Activated naive CD8-positive, alpha-beta T cell treated with anti-CD3 and anti-CD28 coated beads, Interleukin-2, amount 50 U/mL, for 16 hours (primary cell): ENCODE results near the gene ALDH1L2.
"Not testable (repeated sequence)": the region's sequence is repeated elsewhere in the genome, so short reads cannot be mapped to it uniquely, and the experiment has no call there.

Experiments used
- DNase-seq: peaks from one replicate; pipeline ENCODE4 v3.0.0-alpha.2; 2020; ENCODE audit warnings: low read depth, low spot score

The ALDH1L2 gene

DNA sequence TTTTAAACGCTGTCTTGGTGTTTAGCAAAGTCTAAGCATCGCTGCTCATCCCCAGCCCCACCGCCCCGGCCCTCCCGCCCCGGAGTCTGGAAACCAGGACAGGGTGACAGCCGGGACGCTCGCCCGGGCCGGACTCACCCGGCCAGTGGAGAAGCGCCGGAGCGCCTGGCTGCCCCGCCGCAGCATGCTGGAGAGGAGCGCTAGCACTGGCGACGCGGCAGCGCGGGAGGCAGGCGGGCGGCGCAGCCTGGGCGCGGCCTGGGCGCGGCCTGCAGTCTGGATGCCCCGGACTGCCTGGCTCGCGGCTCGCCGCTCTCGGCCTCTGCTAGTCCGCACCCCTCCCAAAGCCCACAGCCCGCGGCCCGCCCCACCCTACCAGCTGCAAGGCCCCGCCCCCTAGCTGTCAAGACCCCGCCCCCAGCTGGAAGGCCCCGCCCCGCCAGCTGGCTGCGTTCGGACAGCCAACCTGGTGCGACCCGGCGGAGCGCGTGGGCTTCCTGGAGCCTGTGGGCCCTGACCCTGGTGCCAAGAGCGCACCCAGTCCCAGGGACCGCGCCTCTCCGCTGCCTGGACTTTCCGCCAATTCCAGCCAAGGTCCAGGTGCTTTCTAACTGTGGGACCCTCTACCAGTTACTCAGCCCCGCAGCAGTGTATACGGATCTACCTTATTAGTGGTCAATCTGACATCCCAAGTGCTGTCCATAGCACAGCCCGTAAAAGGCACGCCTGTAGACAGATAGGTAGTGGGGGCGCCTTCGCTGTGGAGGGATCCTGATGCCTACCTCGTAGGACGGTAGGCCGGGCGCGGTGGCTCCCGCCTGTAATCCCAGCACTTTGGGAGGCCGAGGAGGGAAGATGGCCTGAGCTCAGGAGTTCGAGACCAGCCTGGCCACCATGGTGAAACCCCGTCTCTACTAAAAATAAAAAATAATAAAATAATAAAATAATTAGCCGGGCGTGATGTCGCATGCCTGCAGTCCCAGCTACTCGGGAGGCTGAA lies at the start of gene ALDH1L2:
Gene ALDH1L2, minus strand, starts transcription at position 208 of the 1,000 bp plus-strand sequence. Its CDS starts 22 bp downstream, at position 186.
- DNase-seq = no peak

GRCh38 chr12:105120551-105120950 lies 36.3 kb upstream of the ALDH1L2 start:
- no peak for DNase-seq

- no peak for DNase-seq
These were observed 32.7 kb upstream of the ALDH1L2 start for GRCh38 chr12:105116969-105117368.

- DNase-seq = no peak
These were observed 28.8 kb upstream of the ALDH1L2 start for GRCh38 chr12:105113094-105113493.

GRCh38 chr12:105110851-105111250 lies 26.6 kb upstream of the ALDH1L2 start:
- no peak for DNase-seq

DNA sequence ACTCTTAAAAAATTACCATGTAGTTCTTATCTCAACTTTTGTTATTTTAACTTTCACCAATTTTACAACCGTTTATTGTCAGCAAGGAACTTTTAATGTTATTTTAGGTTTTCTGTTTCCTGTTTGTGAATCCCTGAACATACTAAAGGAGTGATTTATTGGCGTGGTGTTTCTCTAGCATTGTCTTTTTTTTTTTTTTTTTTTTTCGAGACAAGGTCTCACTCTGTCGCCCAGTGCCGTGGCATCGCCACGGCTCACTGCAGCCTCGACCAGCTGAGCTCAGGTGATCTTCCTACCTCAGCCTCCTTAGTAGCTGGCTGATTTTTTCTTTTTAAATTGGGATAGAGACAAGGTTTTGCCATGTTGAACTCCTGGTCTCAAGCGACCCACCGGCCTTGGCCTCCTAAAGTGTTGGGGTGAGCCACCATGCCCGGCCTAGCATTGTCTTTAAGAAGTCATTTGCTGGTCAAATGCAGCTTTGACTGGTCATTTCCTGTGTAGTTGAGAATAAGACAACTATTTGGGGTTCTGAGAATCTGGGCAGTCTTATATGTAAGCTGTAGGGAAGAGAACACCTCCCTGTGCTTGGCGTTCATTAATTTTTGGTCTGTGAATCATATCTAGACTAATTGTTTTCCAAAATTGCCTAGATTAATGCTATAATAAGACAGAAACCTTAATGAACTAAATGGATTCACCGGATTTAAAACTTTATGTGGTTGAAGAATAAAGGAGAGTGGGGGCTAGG lies 25.4 kb upstream of the ALDH1L2 start:
- no peak for DNase-seq

- peak; percentile 88 for DNase-seq
These were observed 23.5 kb upstream of the ALDH1L2 start, which contains the start of gene WASHC4 for GRCh38 chr12:105107494-105108371. Gene WASHC4 (plus strand): TSS chr12:105107731. CDS start chr12:105107801, 70 bp downstream.

- no peak for DNase-seq
These were observed 22.9 kb upstream of the ALDH1L2 start for GRCh38 chr12:105107171-105107493.

GRCh38 chr12:105106621-105107020 lies 22.4 kb upstream of the ALDH1L2 start:
- DNase-seq = no peak

GRCh38 chr12:105104762-105105161 lies 20.5 kb upstream of the ALDH1L2 start:
- no peak for DNase-seq

GRCh38 chr12:105102673-105103072 lies 18.4 kb upstream of the ALDH1L2 start:
- no peak for DNase-seq

DNA sequence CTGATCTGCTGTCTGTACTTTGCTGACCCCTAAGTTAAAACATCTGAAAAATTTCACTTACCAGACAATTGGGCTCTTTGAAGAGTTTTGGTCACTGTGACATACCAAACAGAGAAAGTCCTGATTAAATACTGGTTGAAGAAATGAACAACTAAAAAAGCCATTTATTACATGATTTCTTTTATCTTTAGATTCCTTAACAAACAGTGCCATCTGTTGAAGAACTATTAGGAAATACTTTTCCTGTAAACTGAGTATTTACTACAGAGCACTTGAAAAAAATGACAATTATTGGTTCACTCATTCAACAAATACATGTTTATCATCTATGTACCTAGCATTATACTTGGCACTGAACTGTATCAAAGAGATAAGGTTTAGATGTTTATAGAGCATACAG lies 16.7 kb upstream of the ALDH1L2 start:
- DNase-seq = no peak

GRCh38 chr12:105100207-105100985 lies 16.1 kb upstream of the ALDH1L2 start:
- no peak for DNase-seq

DNA sequence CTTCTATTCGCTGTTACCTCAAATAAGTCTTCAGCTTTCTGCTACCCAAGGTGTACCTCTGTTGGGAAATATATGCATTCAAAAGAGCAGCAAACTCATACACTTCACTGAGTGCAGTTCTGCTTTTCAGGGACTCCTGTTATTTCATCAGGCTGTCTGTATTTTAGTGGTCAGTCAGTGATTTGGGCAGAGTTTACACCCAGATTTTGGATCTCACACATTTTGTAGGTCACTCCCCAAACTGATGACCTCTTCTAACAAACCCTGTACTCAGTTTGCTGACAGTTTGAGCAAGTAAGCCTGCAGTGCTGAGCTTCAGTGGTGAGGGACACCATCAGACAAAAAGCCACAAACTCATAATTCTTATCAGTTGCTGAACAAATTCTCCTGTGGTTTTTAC lies 15.1 kb upstream of the ALDH1L2 start:
- no peak for DNase-seq

GRCh38 chr12:105095338-105095737 lies 11.1 kb upstream of the ALDH1L2 start:
- not testable (repeated sequence) for DNase-seq

DNA sequence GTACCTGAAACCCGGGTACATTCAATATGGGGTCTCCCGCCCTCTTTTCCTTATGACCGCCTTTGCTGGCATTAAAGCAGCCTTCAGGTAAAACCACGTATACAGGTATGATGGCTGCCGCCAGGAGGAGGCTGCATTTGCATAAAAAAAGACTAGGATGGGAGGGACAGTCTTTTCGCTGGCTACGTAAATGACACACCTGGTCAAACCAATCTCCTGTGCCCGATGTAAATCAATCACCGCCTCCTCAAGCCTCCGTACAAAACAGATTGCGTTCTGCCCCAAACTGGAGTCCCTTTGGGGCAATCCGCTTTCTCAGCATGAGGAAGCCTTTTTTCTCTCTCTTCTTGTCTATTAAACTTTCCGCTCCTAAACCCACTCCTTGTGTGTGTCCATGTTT lies 8.1 kb upstream of the ALDH1L2 start:
- no peak for DNase-seq

- DNase-seq = no peak
These were observed 7.4 kb upstream of the ALDH1L2 start for GRCh38 chr12:105091476-105092206.

- DNase-seq = no peak
These were observed 6.1 kb upstream of the ALDH1L2 start for GRCh38 chr12:105090361-105090760.

DNA sequence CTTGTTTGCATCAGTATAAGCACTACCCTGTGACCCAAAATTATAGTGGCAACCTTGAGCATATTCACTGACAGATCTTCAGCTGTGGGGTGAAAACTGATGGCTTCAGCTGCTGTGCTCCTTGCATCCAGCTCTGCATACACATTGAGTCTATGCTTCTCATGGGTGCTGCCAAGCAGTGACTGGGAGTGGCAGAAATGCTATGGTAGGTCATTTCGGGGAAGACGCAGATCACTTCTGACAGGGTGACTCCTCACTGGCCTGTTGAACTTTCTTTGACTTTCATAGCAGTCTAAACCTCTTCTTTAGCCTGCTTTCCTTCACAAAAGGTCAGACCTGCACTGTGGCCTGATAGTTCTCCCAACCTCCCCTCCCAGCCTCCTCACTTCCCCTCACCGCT lies 5.6 kb upstream of the ALDH1L2 start:
- no peak for DNase-seq

- DNase-seq = no peak
These were observed 1.2 kb upstream of the ALDH1L2 start for GRCh38 chr12:105085501-105085900.
